Kidney epithelial cell (primary cell): ENCODE data around the gene DUOXA2. TPM values are rescaled to one million over a fixed set of nuclear protein-coding genes. Genes with fewer than 3 reads are reported as not detected.

Experiments used
- DNase-seq: peaks from one replicate; pipeline ENCODE4 v3.0.0-alpha.2; 2010; ENCODE audit warnings: low read depth
- H3K27me3 ChIP-seq: 2 replicates; pipeline ENCODE4 v1.6.0; 2011; ENCODE audit warnings: low read length; ENCODE audit not compliant: control insufficient read depth, insufficient read depth
- H3K36me3 ChIP-seq: 2 replicates; pipeline ENCODE4 v1.5.1; 2011; ENCODE audit warnings: low read length; ENCODE audit not compliant: control insufficient read depth, insufficient read depth
- H3K4me3 ChIP-seq: 2 replicates; pipeline ENCODE4 v1.5.1; 2011; ENCODE audit warnings: low read depth, mild to moderate bottlenecking, control low read depth, low read length
- CTCF ChIP-seq: IDR thresholded peaks from 2 replicates; pipeline ENCODE4 v1.5.1; 2011; ENCODE audit warnings: mild to moderate bottlenecking, moderate library complexity, low read length, control low read depth, inconsistent platforms; ENCODE audit not compliant: insufficient read depth, poor library complexity, severe bottlenecking
- total RNA-seq: library from RNA; depleted of rRNA; stranded (reverse); fragments of >200 nt; gene quantifications from 2 replicates; pipeline ENCODE4 v1.2.3, GENCODE V29; 2015

Gene DUOXA2
- total RNA-seq, 1 donor from 2014 or later: not detected

GRCh38 chr15:45126535-45127158, 12.5 kb downstream of the DUOXA2 start:
- Histone ChIP-seq H3K36me3 (no peaks in the 10 kb centered on the region), H3K27me3 (peaks cover 43% of the 10 kb centered on the region), H3K4me3 (no peak overlapping the region)
- TF ChIP-seq CTCF: peak; percentile 67
- DNase-seq: no peak

GRCh38 chr15:45128971-45129639, 15.0 kb downstream of the DUOXA2 start:
- no peak for TF ChIP-seq CTCF
- H3K27me3 ChIP-seq: peaks cover 57% of the 10 kb centered on the region
- H3K4me3 ChIP-seq: no peak overlapping the region
- no peaks in the 10 kb centered on the region for H3K36me3 ChIP-seq
- no peak for DNase-seq

GRCh38 chr15:45129651-45130129, 15.6 kb downstream of the DUOXA2 start, which contains the start of the genes DUOX1 and DUOXA1:
TSS of gene DUOX1 (plus strand) at chr15:45129994. CDS start at chr15:45131967, 1,973 bp downstream.
TSS of gene DUOXA1 (minus strand) at chr15:45129879. CDS start at chr15:45123014, 6,865 bp downstream.
- Histone ChIP-seq H3K4me3 (no peak within 1 kb of the TSS), H3K27me3 (peaks cover 62% of the 10 kb centered on the region), H3K36me3 (no peaks in the 10 kb centered on the region)
- no peak for TF ChIP-seq CTCF
- DNase-seq: no peak

- no peaks in the 10 kb centered on the region for H3K36me3 ChIP-seq
- H3K4me3 ChIP-seq: no peak overlapping the region
- H3K27me3 ChIP-seq: peaks cover 66% of the 10 kb centered on the region
- TF ChIP-seq CTCF: no peak
- DNase-seq: no peak
Measured at GRCh38 chr15:45130291-45131000, 16.3 kb downstream of the DUOXA2 start.

- peaks cover 74% of the 10 kb centered on the region for H3K27me3 ChIP-seq
- H3K36me3 ChIP-seq: no peaks in the 10 kb centered on the region
- TF ChIP-seq CTCF: no peak
- DNase-seq: no peak
- H3K4me3 ChIP-seq: no peak overlapping the region
Measured at GRCh38 chr15:45131510-45131909, 17.4 kb downstream of the DUOXA2 start.
